GM18505 (cell line): ENCODE measurements around the gene OPRL1.

Experiments used
- ATAC-seq: cut with Tn5 transposase; IDR thresholded peaks from one replicate; pipeline ENCODE4 v1.9.1; 2021; ENCODE audit not compliant: unreplicated experiment
- POLR2A ChIP-seq: IDR thresholded peaks from 4 replicates; pipeline ENCODE4 v1.6.1; 2011; ENCODE audit warnings: borderline replicate concordance; ENCODE audit not compliant: insufficient read depth, insufficient read length; ENCODE audit errors: extremely low read depth

Gene OPRL1

GRCh38 chr20:64069209-64069613 lies 10.7 kb upstream of the OPRL1 start:
- no peak for TF ChIP-seq POLR2A
- ATAC-seq = no peak

- no peak for TF ChIP-seq POLR2A
- no peak for ATAC-seq
Observed at GRCh38 chr20:64069614-64070243, 10.2 kb upstream of the OPRL1 start.

GRCh38 chr20:64070244-64070993 lies 9.5 kb upstream of the OPRL1 start:
- ATAC-seq = no peak
- no peak for TF ChIP-seq POLR2A

- no peak for TF ChIP-seq POLR2A
- ATAC-seq = no peak
Observed at GRCh38 chr20:64071341-64072332, 8.2 kb upstream of the OPRL1 start.

GRCh38 chr20:64072498-64073063 lies 7.3 kb upstream of the OPRL1 start:
- no peak for TF ChIP-seq POLR2A
- ATAC-seq = no peak

GRCh38 chr20:64073476-64074183 lies 6.3 kb upstream of the OPRL1 start:
- ATAC-seq = no peak
- TF ChIP-seq POLR2A = no peak

- no peak for TF ChIP-seq POLR2A
- ATAC-seq = no peak
Observed at GRCh38 chr20:64074184-64074789, 5.6 kb upstream of the OPRL1 start.

GRCh38 chr20:64074963-64075362 lies 4.9 kb upstream of the OPRL1 start:
- TF ChIP-seq POLR2A = no peak
- no peak for ATAC-seq

- TF ChIP-seq POLR2A = no peak
- ATAC-seq = no peak
Observed at GRCh38 chr20:64075556-64075955, 4.3 kb upstream of the OPRL1 start.

- no peak for TF ChIP-seq POLR2A
- no peak for ATAC-seq
Observed at GRCh38 chr20:64076061-64076997, 3.6 kb upstream of the OPRL1 start.

- TF ChIP-seq POLR2A = no peak
- ATAC-seq = no peak
Observed at GRCh38 chr20:64077094-64077493, 2.8 kb upstream of the OPRL1 start.
